T-cell (primary cell): ENCODE results near the gene SAA4. TPM values are rescaled to one million over a fixed set of nuclear protein-coding genes. Genes with fewer than 3 reads are reported as not detected.
A peak's percentile ranks its signal among the peaks of the same experiment; 100 is the strongest.

Experiments used
- ATAC-seq, 4 experiments: fragments of 200-7000 bp in 3 of 4; fragments of 150-1000 bp in 1 of 4; cut with Tn5 transposase; replicated peaks in 1 of 4; 1 replicate in 3 of 4; 2 replicates in 1 of 4; pipeline ENCODE4 v1.10.0; 2021; ENCODE audit warnings: moderate library complexity in 3 of 4, mild to moderate bottlenecking in 2 of 4, moderate number of reproducible peaks in 1 of 4
- CTCF ChIA-PET, 2 donors: fragments of 300-600 bp; sonication (Branson Sonifier 250); formaldehyde crosslinking; loops; one replicate each; lab custom pipeline; 2022; ENCODE audit warnings: antibody characterized with exemption in 2 of 2; lab: Charles Lee
- POLR2A ChIA-PET, 2 donors: fragments of 300-600 bp; sonication (Branson Sonifier 250); formaldehyde crosslinking; loops; one replicate each; lab custom pipeline; 2022; ENCODE audit warnings: antibody characterized with exemption in 2 of 2; lab: Charles Lee
- DNase-seq, 35 experiments: peaks; one replicate each; pipeline versions ENCODE4 v3.0.0 to v3.0.0-alpha.2; 2013 to 2023
- H3K27ac ChIP-seq: one replicate; pipeline ENCODE4 v1.5.1; 2013; ENCODE audit warnings: low read length
- H3K27me3 ChIP-seq, 2 experiments: replicated peaks in 1 of 2; 1 replicate in 1 of 2; 2 replicates in 1 of 2; pipeline versions ENCODE4 v1.6.1 to v1.7.0; 2013; ENCODE audit warnings: low read length in 1 of 2, mixed read lengths in 1 of 2; ENCODE audit not compliant: control insufficient read depth in 2 of 2, insufficient read depth in 2 of 2; ENCODE audit errors: extremely low read depth in 1 of 2
- H3K36me3 ChIP-seq, 2 donors: 1 replicate in 1 of 2; 2 replicates in 1 of 2; pipeline versions ENCODE4 v1.6.1 to v1.7.0; 2013; ENCODE audit warnings: low read length in 1 of 2; ENCODE audit not compliant: control insufficient read depth in 2 of 2, insufficient read depth in 1 of 2; ENCODE audit errors: extremely low read depth in 1 of 2
- H3K4me1 ChIP-seq, 2 experiments: 1 replicate in 1 of 2; 2 replicates in 1 of 2; pipeline versions ENCODE4 v1.6.1 to v1.7.0; 2013; ENCODE audit warnings: low read length in 2 of 2, mixed read lengths in 1 of 2; ENCODE audit not compliant: insufficient read depth in 2 of 2, control insufficient read depth in 1 of 2; ENCODE audit errors: extremely low read depth in 1 of 2
- H3K4me3 ChIP-seq, 2 donors: 1 replicate in 1 of 2; 2 replicates in 1 of 2; pipeline versions ENCODE4 v1.5.1 to v1.7.0; 2013; ENCODE audit warnings: mild to moderate bottlenecking in 2 of 2, low read length in 1 of 2, moderate library complexity in 1 of 2; ENCODE audit not compliant: control insufficient read depth in 1 of 2; ENCODE audit errors: extremely low read depth in 1 of 2
- H3K9me3 ChIP-seq: 2 replicates; pipeline ENCODE4 v1.7.0; 2013
- H3K27ac Mint-ChIP-seq, 2 donors: one replicate each; pipeline ENCODE4 v1.8.0; 2020 to 2021; ENCODE audit warnings: mild to moderate bottlenecking in 2 of 2, mixed read lengths in 2 of 2
- H3K27me3 Mint-ChIP-seq, 2 donors: one replicate each; pipeline ENCODE4 v1.8.0; 2021 to 2022; ENCODE audit warnings: mixed read lengths in 2 of 2
- H3K36me3 Mint-ChIP-seq: one replicate; pipeline ENCODE4 v1.8.0; 2021; ENCODE audit warnings: mixed read lengths
- H3K4me1 Mint-ChIP-seq, 3 donors: one replicate each; pipeline ENCODE4 v1.8.0; 2020 to 2022; ENCODE audit warnings: mixed read lengths in 3 of 3, mild to moderate bottlenecking in 1 of 3
- H3K4me3 Mint-ChIP-seq, 3 donors: one replicate each; pipeline ENCODE4 v1.8.0; 2020 to 2022; ENCODE audit warnings: mild to moderate bottlenecking in 3 of 3, mixed read lengths in 3 of 3, moderate library complexity in 3 of 3
- H3K9me3 Mint-ChIP-seq, 3 donors: one replicate each; pipeline ENCODE4 v1.8.0; 2020 to 2022; ENCODE audit warnings: mixed read lengths in 3 of 3
- WGBS: methylation state at CpG from one replicate; pipeline ENCODE4 v1.1.5; 2013; ENCODE audit warnings: missing lambda C conversion rate; ENCODE audit not compliant: insufficient coverage; 5-methylcytosine and 5-hydroxymethylcytosine counted together
- total RNA-seq, 35 experiments: library from RNA in 6 of 35; stranded (reverse) in 6 of 35; fragments of 120-200 nt in 1 of 35; gene quantifications; one replicate each; pipeline versions ENCODE4 v1.2.1 to v1.2.4 and lab custom pipeline; 2013 to 2026

The SAA4 gene
- total RNA-seq (under 1 TPM in 3 of 5 donors, not detected in 2; 0.54 to 0.93 (median 0.63) TPM), total RNA-seq (lab: John Stamatoyannopoulos, UW) (0 to 0.07 (median 0) reads per million in 29 experiments)
- total RNA-seq (2013), result not detected

- no peak within 1 kb of the TSS for H3K4me3 ChIP-seq
- Mint-ChIP-seq H3K27me3 (peaks cover 39% of the 10 kb centered on the region in 2 donors), H3K4me1 (no peaks in the 10 kb centered on the region), H3K9me3 (no peaks in the 10 kb centered on the region), H3K36me3 (no peaks in the 10 kb centered on the region), H3K4me3 (no peak within 1 kb of the TSS), H3K27ac (no peak within 1 kb of the TSS)
- CTCF ChIA-PET, result no interaction called here
- DNase-seq, result no peak
- H3K36me3 ChIP-seq, result no peaks in the 10 kb centered on the region
- peaks cover 4 to 11% of the 10 kb centered on the region in 2 experiments for H3K27me3 ChIP-seq
- H3K4me1 ChIP-seq, result no peaks in the 10 kb centered on the region
- WGBS, result no CpG with 5 or more reads among the region's 2 CpGs
- H3K27ac ChIP-seq, result no peak within 1 kb of the TSS
- POLR2A ChIA-PET, result no interaction called here
- ATAC-seq, result no peak
- H3K9me3 ChIP-seq, result no peaks in the 10 kb centered on the region
Observed at GRCh38 chr11:18236664-18237356, at the start of gene SAA4. Gene SAA4, minus strand, starts transcription at chr11:18236802. Its CDS starts 876 bp downstream, at chr11:18235926.

GRCh38 chr11:18285841-18286240 lies 49.2 kb upstream of the SAA4 start:
- Histone ChIP-seq H3K4me1 (peaks cover 0 to 3% of the 10 kb centered on the region in 2 experiments), H3K4me3 (no peak overlapping the region), H3K36me3 (peaks cover 14 to 70% of the 10 kb centered on the region in 2 donors), H3K9me3 (no peaks in the 10 kb centered on the region), H3K27me3 (no peaks in the 10 kb centered on the region), H3K27ac (no peak overlapping the region)
- POLR2A ChIA-PET, result interaction anchor here in 1 of 2 donors (1.3 kb wide), 1 partner anchor 30 kb away, joined by 6 read pairs; no protein-coding TSS in a partner anchor
- CTCF ChIA-PET, result interaction anchor here in 1 of 2 donors (0.7 kb wide), 1 partner anchor 20 kb away, joined by 3 read pairs; no protein-coding TSS in a partner anchor
- DNase-seq (no peak), ATAC-seq (no peak)
- Mint-ChIP-seq H3K4me1 (peaks cover 0 to 6% (median under 1%) of the 10 kb centered on the region in 3 donors), H3K9me3 (no peaks in the 10 kb centered on the region), H3K27me3 (no peaks in the 10 kb centered on the region), H3K4me3 (no peak overlapping the region), H3K36me3 (peaks cover 64% of the 10 kb centered on the region), H3K27ac (no peak overlapping the region)
- no CpG with 5 or more reads among the region's 1 CpG for WGBS

- Histone ChIP-seq H3K27me3 (no peaks in the 10 kb centered on the region), H3K27ac (no peak overlapping the region), H3K4me1 (peaks cover 0 to 3% of the 10 kb centered on the region in 2 experiments), H3K9me3 (no peaks in the 10 kb centered on the region), H3K36me3 (peaks cover 10 to 59% of the 10 kb centered on the region in 2 donors), H3K4me3 (no peak overlapping the region)
- peaks cover 62% of the 10 kb centered on the region for H3K36me3 Mint-ChIP-seq
- no peak overlapping the region for H3K27ac Mint-ChIP-seq
- no peaks in the 10 kb centered on the region for H3K9me3 Mint-ChIP-seq
- H3K4me1 Mint-ChIP-seq, result peaks cover 8 to 20% (median 9%) of the 10 kb centered on the region in 3 donors
- no CpG with 5 or more reads among the region's 2 CpGs for WGBS
- no peak for DNase-seq
- CTCF ChIA-PET, result no interaction called here
- no peak overlapping the region for H3K4me3 Mint-ChIP-seq
- no peaks in the 10 kb centered on the region for H3K27me3 Mint-ChIP-seq
- no peak for ATAC-seq
- POLR2A ChIA-PET, result no interaction called here
Observed at GRCh38 chr11:18282626-18283025, 46.0 kb upstream of the SAA4 start.

GRCh38 chr11:18280438-18281045 lies 43.9 kb upstream of the SAA4 start:
- no peaks in the 10 kb centered on the region for H3K27me3 Mint-ChIP-seq
- Histone ChIP-seq H3K27me3 (no peaks in the 10 kb centered on the region), H3K27ac (peak overlapping the region; percentile 34), H3K36me3 (peaks cover 0 to 39% of the 10 kb centered on the region in 2 donors), H3K4me3 (no peak overlapping the region), H3K9me3 (no peaks in the 10 kb centered on the region), H3K4me1 (peaks cover 0 to 3% of the 10 kb centered on the region in 2 experiments)
- WGBS, result no CpG with 5 or more reads among the region's 4 CpGs
- POLR2A ChIA-PET, result interaction anchor here in 1 of 2 donors (0.7 kb wide), 1 partner anchor 36 kb away, joined by 5 read pairs; no protein-coding TSS in a partner anchor
- no peaks in the 10 kb centered on the region for H3K9me3 Mint-ChIP-seq
- CTCF ChIA-PET, result interaction anchor here in 1 of 2 donors (0.6 to 0.7 kb wide), 2 partner anchors 224 to 1504 kb away, joined by 3 to 5 read pairs; no protein-coding TSS in a partner anchor
- H3K36me3 Mint-ChIP-seq, result peaks cover 52% of the 10 kb centered on the region
- ATAC-seq (no peak), DNase-seq (peak in 1 of 35 experiments; percentile 5)
- H3K4me3 Mint-ChIP-seq, result peak overlapping the region in 2 of 3 donors; percentile 5 to 67
- H3K4me1 Mint-ChIP-seq, result peaks cover 8 to 20% (median 9%) of the 10 kb centered on the region in 3 donors
- peak overlapping the region; percentile 59 to 84 for H3K27ac Mint-ChIP-seq

- Histone ChIP-seq H3K27me3 (no peaks in the 10 kb centered on the region), H3K4me1 (peaks cover 0 to 3% of the 10 kb centered on the region in 2 experiments), H3K36me3 (peaks cover 0 to 20% of the 10 kb centered on the region in 2 donors), H3K27ac (no peak overlapping the region), H3K4me3 (no peak overlapping the region), H3K9me3 (no peaks in the 10 kb centered on the region)
- H3K36me3 Mint-ChIP-seq, result peaks cover 47% of the 10 kb centered on the region
- no peaks in the 10 kb centered on the region for H3K27me3 Mint-ChIP-seq
- no peak for DNase-seq
- WGBS, result no CpG with 5 or more reads among the region's 5 CpGs
- H3K4me1 Mint-ChIP-seq, result peaks cover 8 to 20% (median 9%) of the 10 kb centered on the region in 3 donors
- ATAC-seq, result no peak
- POLR2A ChIA-PET, result no interaction called here
- no peak overlapping the region for H3K4me3 Mint-ChIP-seq
- H3K9me3 Mint-ChIP-seq, result no peaks in the 10 kb centered on the region
- H3K27ac Mint-ChIP-seq, result no peak overlapping the region
- CTCF ChIA-PET, result interaction anchor here (0.6 to 0.7 kb wide), 3 partner anchors 163 to 1187 kb away, joined by 3 to 9 read pairs (median 4); no protein-coding TSS in a partner anchor
Observed at GRCh38 chr11:18277565-18278271, 41.1 kb upstream of the SAA4 start.

GRCh38 chr11:18271206-18271605 lies 34.6 kb upstream of the SAA4 start:
- Histone ChIP-seq H3K4me3 (no peak overlapping the region), H3K9me3 (no peaks in the 10 kb centered on the region), H3K36me3 (no peaks in the 10 kb centered on the region), H3K4me1 (peaks cover 0 to 2% of the 10 kb centered on the region in 2 experiments), H3K27me3 (no peaks in the 10 kb centered on the region), H3K27ac (no peak overlapping the region)
- no CpG with 5 or more reads among the region's 4 CpGs for WGBS
- Mint-ChIP-seq H3K4me3 (no peak overlapping the region), H3K27me3 (no peaks in the 10 kb centered on the region), H3K36me3 (peaks cover 15% of the 10 kb centered on the region), H3K4me1 (peaks cover 0 to 3% (median 2%) of the 10 kb centered on the region in 3 donors), H3K9me3 (no peaks in the 10 kb centered on the region), H3K27ac (no peak overlapping the region)
- DNase-seq (no peak), ATAC-seq (no peak)
- CTCF ChIA-PET, result no interaction called here
- POLR2A ChIA-PET, result no interaction called here
